Activated CD8-positive, alpha-beta memory T cell treated with anti-CD3 and anti-CD28 coated beads, Interleukin-2, amount 50 U/mL, for 4 hours (primary cell): ENCODE measurements around the gene ARNT2.
"Not testable (repeated sequence)": the region's sequence is repeated elsewhere in the genome, so short reads cannot be mapped to it uniquely, and the experiment has no call there.

Experiments
- DNase-seq: peaks from one replicate; pipeline ENCODE4 v3.0.0-alpha.2; 2020

Gene ARNT2

DNA sequence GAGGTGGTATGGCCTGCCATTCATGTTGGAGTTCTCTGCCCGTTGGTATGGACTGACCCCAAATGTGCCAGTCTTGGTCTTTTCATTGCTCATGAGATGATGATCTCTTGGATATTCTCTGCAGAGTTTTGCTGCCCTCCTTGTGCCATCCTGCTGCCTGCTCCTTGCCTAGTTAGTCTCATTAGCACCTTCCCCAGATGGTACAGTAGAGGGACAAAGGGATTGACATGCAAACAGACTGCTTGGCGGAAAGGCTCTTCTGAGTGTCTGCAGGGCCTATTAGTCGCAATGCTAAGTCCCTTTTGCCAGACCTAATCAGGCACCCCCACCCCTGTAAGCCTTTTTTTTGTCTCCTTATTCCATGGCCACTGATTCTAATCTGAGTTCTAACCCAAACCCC, 90.6 kb downstream of the ARNT2 start:
- DNase-seq: no peak

DNA sequence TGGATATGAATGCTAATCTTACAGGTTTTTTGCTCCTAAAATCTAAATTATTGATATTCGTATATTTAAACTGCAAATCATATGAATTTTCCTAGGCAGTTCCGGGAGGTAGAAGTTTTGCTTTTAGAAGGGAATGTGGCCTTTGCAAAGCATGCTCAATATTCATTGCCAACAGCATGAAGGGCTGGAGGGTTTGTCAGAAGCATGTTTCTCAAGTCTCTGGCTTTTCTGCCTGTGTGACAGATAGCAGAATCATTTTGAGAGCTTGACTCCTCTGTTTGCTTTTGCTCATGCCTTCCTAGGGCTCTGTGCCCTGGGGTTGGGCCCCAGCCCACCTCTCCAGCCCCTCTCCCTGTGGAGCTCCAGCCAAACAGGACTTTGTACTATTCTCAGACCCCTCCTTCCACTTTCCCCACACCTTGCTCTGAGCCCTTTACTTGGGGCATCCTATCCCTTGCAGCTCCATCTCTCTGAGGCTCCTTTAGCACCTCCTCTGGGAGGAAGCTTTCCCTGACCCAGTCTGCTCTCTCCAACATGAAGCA, 91.3 kb downstream of the ARNT2 start:
- no peak for DNase-seq

DNA sequence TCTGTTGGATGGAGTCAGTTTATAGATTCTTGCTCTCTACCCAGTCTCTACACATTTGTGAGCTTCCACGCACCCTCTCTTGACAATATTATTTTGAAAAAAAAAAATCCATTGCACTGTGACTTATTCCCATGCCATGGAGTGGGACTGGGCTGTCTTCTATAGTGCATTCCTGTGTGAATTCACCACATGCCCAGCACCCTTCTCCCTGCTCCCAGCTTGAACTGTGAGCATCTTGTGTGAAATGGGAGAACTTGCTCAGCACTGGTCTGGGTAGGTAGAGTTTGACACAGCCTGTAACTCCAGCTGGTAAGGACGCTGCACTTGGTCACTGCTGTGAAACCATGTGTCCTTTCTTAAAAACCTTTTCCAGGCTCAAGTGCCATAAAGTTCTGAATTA, 91.9 kb downstream of the ARNT2 start:
- DNase-seq: no peak

DNA sequence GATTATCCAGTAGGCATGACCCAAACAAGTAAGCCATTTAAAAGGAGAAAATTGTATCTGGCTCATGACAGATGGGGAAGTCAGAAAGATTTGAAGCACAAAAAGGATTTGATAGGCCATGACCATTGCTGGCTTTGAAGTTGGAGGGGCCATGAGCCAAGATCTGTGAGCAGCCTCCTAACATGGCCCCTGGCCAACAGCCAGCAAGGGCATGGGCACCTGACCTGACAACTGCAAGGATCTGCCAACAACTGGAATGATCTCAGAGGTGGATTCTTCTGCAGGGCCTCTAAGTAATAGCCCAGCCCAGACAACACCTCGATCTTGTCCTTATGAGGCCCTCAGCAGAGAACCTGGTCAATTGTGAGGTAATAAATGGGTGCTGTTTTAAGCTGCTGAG, 93.0 kb downstream of the ARNT2 start:
- no peak for DNase-seq

DNA sequence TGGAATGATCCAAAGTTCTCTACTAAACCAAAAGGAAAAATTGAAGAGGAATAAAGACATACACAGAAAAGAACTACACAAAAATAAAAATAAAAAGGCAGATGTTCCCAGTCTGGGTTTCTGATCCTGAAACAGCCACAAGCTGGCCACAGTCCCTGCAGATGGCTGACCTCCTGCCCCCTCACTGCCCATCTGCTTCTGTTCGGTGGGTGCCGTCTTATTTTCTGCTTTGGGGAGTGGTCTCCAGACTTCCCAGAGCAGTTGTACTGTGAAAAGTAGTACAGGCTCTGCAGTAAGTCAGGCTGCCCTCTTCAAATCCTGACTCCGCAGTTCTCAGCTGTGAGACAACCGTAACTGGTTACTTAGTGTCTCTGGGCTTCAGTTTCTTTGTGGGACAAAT, 94.5 kb downstream of the ARNT2 start:
- no peak for DNase-seq

DNA sequence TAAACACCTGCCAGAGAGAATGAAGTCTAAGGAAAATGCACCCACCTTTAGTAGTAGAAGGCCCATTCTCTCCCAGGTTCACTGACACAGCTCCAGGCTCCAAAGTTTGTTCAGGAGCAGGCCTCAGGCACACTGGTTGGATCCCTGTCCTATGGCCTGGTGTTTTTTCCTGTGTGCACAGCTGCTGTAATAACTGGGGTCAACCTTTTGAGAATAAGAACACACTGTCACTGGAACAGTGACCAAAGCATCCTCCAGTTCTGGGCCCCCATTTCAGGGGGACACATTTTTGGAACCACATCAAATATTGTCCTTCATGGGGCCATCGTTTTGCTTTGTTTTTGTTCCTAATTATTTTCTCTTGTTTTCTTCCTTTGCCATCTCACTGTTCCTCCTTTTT, 95.8 kb downstream of the ARNT2 start:
- no peak for DNase-seq

DNA sequence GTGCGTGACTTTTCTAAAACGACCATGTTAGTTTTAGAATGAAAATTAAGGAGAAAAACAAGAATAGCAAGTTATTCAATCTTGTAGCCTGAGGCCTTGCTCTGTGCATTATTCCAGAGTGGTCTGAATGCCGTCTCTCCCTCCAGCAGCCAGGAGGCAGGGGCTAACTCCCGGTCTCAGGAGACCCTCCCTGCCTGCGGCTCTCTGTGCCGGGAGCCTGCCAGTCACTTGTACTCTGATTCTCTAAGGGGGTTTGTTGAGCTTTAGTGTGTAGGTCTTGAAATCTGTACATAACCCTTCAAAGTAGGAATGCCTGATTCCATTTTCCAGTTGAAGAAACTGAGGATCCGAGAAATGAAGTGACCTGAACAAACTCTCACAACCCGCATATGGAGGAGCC, 97.3 kb downstream of the ARNT2 start:
- no peak for DNase-seq

DNA sequence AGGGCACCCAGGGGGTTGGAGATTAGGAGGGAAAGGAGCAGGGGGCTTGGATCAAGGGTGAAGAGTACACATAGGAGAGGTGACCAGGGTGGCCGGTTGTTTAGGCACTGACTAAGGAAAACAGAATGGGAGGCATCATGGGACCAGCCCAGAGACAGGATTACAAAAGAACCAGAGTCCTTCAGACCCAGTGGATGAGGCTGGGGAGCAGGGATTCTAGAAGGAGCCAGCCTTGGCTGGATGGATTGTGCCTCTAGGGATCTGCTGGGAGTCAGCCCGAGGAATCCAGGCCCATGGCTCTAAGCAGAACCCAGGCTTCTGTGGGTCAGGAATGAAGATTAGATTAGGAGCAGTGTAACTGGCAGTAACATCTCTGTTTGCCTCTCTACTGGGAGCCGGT, 98.6 kb downstream of the ARNT2 start:
- no peak for DNase-seq

DNA sequence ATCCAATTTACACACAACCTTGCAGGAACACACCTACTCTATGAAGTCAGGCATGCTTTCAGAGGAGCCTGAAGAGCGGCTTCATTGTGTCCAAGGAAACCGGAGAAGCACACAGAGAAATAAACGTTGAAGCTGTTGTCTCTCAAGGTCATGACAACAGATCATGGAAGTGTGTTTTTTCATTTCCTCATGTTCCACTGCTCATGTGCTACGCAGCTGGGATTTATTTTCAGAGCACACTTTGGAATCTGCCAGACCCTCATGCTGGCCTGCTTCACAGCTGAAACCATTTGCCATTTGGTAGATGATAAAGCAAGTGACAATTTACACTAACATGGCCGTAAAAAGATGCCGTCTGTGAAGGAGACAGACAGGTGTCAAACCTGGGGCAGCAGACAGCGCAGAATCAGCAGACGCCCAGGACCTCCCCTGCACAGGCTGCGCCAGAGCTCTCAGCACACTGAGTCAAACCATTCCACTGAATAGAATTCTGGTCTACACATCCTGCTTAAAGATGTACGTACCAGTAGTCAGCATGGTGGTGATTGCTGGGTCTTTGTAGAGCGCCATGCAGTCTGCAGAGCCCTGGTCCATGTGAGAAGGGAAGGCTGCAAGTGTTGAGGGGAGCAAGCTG, 99.3 kb downstream of the ARNT2 start:
- no peak for DNase-seq

DNA sequence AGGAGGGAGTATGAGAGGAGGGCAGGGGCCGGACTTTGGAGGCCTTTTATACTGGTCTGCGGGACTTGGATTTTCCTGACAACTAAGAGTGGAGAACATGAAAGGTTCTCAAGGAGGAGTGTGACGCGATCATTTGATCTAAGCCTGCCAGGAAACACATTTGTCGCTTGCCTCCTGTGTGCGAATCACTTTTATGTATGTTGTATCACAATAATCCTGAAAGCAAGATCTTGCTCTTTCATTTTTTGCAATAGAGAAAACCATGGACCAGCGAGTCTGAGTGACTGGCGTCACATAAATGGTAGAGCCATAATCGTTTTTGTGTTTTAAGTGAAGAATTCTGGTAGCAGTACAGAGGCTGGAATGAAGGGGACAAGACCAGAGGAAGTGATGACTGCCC, 100.7 kb downstream of the ARNT2 start:
- DNase-seq: no peak

DNA sequence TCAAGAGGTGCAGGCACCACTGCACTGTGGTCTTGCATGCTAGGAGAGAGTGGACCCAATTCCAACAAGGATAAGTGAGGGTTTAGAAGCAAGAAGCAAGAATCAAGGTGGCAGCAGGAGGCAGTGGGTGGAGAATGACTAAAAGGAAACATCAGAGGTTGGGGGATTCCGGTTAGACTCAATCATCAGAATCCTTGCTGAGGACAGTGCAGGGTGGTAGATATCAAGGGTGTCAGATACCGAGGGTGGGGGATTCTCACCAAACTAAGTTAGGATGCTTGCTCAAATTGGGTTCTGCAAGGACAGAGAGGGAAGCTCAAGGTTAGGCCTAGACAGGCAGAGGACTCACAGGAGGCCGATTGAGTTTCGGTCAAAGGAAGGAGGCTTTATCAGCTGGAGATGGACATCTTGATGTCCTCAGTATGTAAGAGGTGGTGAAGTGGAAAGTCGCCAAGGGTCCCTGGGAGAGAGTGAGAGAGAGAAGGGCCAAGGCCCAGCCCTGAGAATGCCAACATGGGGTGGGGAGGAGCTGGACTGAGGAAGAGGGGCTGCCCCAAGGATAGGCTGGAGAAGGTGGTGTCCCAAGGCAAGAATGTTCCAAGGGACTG, 102.2 kb downstream of the ARNT2 start:
- DNase-seq: no peak

DNA sequence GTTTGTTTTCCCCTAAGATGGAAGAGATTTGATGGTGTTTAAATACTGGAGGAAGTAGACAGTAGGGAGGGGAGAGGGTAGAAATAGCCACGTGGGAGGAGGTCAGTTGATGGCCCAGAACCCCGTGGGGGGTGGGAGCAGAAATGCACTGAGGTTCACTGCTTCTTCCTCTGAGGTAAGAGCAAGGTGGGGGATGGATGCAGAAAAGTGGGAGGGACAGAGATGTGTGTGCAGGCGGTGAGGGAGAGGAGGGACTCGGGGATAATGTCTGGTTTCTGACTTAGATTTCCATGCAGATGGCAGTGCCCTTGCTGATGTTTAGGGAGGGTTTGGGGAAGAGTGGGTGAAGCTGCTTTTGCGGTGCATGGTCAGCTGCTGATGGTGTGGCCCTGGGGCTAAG, 102.9 kb downstream of the ARNT2 start:
- DNase-seq: no peak

DNA sequence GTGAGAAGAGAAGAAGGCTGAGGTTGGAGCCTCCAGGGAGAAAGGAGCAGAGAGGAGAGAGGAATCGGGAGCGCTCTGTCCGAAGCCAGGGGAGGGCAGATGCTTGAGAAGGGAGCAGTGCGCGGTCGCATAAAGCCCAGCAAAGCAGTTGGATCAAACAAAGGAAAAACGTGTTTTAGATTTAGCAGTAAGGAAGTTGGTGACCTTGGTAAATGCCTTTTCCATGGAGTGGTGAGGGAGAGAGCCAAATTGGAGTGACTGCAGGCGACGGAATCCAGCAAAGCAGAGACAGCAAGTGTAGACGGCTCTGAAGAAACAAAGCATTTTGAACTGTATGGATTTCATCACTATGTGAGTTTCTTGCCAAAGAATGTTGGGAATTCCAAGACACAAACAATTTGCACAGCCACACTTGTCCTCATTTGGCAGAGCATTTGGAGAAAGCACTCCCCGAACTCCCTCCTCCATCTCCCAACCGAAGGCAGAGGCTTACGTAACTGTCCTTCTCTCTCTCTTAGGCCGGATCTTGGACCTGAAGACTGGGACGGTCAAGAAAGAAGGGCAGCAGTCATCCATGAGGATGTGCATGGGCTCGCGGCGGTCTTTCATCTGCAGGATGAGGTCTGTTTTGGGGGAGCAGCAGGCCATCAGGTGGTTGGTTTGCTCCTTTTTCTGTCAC, 103.6 kb downstream of the ARNT2 start:
- no peak for DNase-seq

DNA sequence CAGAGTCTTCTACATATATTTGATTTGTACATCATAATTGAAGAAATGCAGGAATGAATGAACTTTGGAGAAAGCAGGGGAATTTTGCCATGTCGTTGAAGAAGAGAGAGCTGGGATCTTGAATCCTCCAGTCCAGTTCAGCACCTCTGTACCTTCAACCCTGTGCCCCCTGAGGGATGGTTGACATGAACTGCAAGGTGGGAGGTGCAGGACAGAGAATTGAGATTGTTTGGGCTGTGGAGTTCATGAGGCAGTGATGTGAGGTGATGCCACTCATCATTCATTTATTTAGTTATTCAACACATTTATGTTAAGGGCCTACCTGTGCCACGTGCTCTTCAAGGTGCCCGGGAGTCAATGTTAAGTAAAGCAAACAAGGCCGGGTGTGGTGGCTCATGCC, 104.6 kb downstream of the ARNT2 start:
- no peak for DNase-seq

DNA sequence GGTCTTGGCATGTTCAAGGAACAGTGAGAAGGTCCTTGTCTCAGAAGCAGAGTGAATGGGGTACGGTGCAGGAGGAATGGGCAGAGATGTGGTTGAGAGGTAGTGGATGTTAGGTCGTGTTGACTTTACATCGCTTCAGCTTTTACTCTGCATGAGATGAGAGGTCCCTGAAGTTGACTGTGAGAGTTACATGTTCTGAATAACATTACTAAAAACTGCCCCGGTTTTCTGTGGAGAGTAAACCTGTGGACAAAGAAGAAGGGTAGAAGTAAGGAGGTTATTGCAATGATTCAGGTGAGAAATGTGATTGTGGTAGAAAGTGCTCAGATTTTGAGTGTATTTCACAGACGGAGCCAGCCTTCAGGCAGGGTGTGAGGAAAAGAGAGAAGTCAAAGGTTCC, 105.6 kb downstream of the ARNT2 start:
- DNase-seq: no peak

DNA sequence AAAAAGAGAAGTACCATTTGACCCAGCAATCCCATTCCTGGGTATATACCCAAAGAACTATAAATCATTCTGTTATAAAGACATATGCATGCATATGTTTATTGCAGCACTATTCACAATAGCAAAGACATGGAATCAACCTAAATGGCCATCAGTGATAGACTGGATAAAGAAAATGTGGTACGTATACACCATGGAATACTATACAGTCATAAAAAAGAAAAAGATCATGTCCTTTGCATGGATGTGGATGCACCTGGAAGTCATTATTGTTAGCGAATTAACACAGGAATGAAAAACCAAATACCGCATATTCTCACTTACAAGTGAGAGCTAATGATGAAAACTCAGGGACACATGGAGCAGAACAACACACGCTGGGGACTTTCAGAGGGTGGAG, 106.8 kb downstream of the ARNT2 start:
- not testable (repeated sequence) for DNase-seq

DNA sequence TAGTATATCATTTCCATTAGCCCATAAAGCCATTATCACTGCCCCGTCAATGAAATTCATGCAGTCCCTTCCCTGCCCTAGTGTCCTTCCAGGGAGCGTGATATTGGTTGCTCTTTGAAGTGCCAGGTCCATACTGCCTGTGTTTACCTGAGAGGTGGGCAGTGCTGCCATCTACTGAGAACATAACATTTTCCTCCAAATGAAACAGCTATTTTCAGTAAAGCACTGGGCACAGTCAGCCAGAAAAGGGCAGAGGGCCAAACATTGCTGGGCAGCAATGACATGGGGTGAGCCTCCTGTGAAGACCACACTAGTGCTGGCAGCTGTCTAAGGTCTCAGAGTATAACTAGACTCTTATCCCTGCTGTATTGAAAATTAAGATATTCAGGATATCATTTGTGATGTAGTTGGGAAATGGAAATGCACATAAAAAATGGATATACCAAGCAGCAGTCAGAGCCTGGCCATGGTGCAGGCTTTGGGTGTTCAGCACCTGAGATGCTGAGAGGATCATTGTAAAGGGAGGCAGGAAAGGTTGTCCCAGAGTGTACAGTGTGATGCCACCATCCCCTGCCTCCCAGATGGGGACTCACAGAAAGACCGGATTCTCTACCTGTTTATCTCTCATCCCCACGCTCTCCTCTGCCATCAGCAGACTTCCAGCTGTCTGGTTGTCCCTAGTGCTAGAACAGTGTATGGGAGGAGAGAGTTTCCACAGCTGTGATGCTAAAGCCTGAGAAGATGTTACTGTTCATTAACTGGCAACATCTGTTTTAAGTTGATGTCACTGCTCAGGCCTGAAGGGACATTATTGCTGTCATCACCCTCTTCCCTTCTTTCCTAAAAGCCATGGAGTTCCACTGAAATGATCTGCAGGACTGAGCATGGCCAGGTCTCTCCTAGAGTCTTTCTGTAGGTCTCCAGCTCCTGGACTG, 108.8 kb downstream of the ARNT2 start:
- DNase-seq: no peak

DNA sequence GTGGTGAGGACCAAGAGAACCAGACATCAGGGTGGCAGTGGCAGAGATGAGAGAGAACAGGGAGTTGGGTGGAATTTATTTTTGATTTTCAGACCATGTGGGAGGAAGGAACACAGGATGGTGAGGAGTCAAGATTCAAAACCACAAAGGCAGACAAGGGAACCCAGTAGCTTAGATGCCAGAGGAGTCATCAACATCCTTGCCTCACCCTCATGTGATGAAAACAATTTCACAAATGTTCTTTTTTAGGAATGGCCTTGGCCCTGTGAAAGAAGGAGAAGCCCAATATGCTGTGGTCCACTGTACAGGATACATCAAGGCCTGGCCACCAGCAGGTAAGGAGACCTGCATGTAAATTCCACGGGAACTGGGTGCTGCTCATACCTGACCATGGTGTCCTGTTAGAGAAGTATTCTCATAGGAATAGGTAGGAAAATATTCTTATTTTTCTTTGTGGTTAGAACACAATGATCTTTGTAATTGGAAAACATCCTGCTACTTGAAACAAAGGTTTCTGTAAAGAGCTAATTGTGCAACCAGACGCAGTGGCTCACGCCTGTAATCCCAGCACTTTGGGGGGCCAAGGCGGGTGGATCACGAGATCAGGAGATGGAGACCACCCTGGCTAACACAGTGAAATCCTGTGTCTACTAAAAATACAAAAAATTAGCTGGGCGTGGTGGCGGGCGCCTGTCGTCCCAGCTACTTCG, 110.0 kb downstream of the ARNT2 start:
- DNase-seq: no peak

DNA sequence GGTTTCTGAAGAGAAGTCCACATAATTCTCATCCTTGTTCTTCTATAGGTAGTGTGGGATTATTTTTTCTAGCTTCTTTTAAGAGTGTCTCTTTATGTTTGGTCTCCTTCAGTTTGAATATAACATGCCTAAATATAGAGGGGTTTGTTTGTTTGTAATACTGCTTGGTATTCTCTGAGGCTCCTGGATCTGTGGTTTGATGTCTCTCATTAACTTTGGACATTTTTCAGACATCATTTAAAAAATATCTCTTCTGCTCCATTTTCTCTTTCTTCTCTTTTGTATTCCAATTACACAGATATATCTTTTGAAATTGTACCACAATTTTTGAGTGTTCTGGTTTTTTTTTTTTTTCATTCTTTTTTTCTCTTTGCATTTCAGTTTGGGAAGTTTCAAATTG, 113.1 kb downstream of the ARNT2 start:
- DNase-seq: no peak

DNA sequence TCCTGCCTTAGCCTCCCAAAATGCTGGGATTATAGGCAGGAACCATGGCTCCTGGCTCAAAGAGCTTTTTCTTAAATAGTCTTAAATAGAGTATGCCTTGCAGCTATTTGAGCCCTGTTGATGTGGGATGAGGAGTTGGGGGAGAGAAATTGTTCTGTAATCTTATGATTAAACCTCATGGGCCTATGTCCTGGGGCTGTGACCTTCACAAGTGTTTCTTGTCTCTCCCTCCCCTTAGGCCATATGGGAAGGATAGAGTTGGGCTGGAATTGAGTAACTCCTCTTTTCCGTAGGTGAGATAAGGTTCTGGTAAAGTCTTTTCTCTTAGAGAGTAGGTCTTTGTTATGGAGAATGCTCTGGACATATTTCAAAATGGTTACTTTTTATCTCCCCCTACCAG, 114.3 kb downstream of the ARNT2 start:
- DNase-seq: no peak

DNA sequence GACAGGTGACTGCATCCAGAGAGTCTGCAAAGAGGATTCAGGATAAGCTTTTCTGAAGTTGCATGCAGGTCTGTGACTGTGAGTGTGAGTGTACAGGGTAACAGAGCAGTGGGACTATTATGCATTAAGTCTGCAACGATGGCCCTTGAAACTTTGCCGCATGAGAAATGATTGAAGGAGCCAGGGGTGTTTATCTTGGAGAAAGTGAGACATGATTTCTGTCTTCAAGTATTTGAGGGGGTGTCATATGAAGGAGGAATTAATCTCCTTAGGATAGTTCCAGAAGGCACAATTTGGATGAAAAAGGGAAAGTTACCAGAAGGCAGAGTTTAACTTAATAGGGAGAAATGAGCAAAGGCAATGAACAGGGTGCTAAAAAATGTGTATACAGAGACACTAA, 119.6 kb downstream of the ARNT2 start:
- no peak for DNase-seq

DNA sequence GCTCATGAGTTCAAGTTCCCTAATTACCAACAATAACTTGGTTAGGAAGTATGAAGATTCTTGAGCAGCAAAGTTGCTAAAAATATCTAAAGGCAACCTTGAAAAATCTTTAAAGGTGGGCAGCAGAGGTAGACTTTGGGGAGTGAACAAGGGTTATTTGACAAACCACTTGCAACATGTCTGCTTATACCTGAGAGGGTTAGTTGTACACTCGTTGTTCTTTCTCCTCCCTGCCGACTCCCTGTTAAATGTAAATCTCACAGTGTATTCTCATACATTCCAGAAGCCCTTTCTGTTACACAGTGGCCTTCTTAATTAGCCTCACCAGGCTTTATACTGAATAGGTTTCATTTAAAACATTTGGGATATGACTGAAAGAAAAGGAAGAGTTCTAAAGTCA, 121.7 kb downstream of the ARNT2 start:
- DNase-seq: no peak
